ENCODE data around the gene MYNN.

Gene MYNN

GRCh38 chr3:169755488-169755887 lies 17.7 kb upstream of the MYNN start:
- Histone ChIP-seq H3K27me3 (ENCODE audit: low read length) (no peaks in the 10 kb centered on the region), H4K20me1 (ENCODE audit: low read depth, low read length) (no peaks in the 10 kb centered on the region), H3K4me3 (ENCODE audit: insufficient read depth, low read length, poor library complexity, severe bottlenecking) (no peak overlapping the region), H3K27ac (ENCODE audit: low read depth, low read length) (no peak overlapping the region), H3K36me3 (ENCODE audit: low read length) (no peaks in the 10 kb centered on the region), H3K9me3 (ENCODE audit: insufficient read depth, low read length) (no peaks in the 10 kb centered on the region), H2AFZ (ENCODE audit: low read depth, low read length, severe bottlenecking) (no peak overlapping the region), H3K9ac (ENCODE audit: low read length) (no peak overlapping the region), H3K79me2 (ENCODE audit: insufficient read depth, low read length) (no peaks in the 10 kb centered on the region), H3K9me2 (replicated peaks; ENCODE audit: insufficient read depth, low read length) (no peaks in the 10 kb centered on the region), H3F3A (ENCODE audit: insufficient read depth) (no peaks in the 10 kb centered on the region), H3K4me2 (ENCODE audit: low read depth, low read length, poor library complexity, severe bottlenecking) (no peak overlapping the region)
- TF ChIP-seq CTCF (IDR thresholded peaks at IDR 0.05; ENCODE audit: insufficient read depth, low read length, poor library complexity, severe bottlenecking) (no peak), EZH2phosphoT487 (conservative IDR thresholded peaks at IDR 0.05; ENCODE audit: low read length) (no peak)

- H3K27ac ChIP-seq (ENCODE audit: low read depth, low read length), result no peak overlapping the region
- no peak overlapping the region for H3K4me3 ChIP-seq (ENCODE audit: insufficient read depth, low read length, poor library complexity, severe bottlenecking)
- H2AFZ ChIP-seq (ENCODE audit: low read depth, low read length, severe bottlenecking), result no peak overlapping the region
- no peaks in the 10 kb centered on the region for H3K9me2 ChIP-seq (replicated peaks; ENCODE audit: insufficient read depth, low read length)
- no peaks in the 10 kb centered on the region for H3K36me3 ChIP-seq (ENCODE audit: low read length)
- no peaks in the 10 kb centered on the region for H4K20me1 ChIP-seq (ENCODE audit: low read depth, low read length)
- no peaks in the 10 kb centered on the region for H3K27me3 ChIP-seq (ENCODE audit: low read length)
- H3K79me2 ChIP-seq (ENCODE audit: insufficient read depth, low read length), result no peaks in the 10 kb centered on the region
- no peak overlapping the region for H3K9ac ChIP-seq (ENCODE audit: low read length)
- 0 out of 2 replicates have a peak, but pooled peaks cover 3% of the 10 kb centered on the region for H3F3A ChIP-seq (ENCODE audit: insufficient read depth)
- no peak overlapping the region for H3K4me2 ChIP-seq (ENCODE audit: low read depth, low read length, poor library complexity, severe bottlenecking)
- no peaks in the 10 kb centered on the region for H3K9me3 ChIP-seq (ENCODE audit: insufficient read depth, low read length)
- TF ChIP-seq CTCF (IDR thresholded peaks at IDR 0.05; ENCODE audit: insufficient read depth, low read length, poor library complexity, severe bottlenecking) (no peak), EZH2phosphoT487 (conservative IDR thresholded peaks at IDR 0.05; ENCODE audit: low read length) (no peak)
These were observed 14.7 kb upstream of the MYNN start for GRCh38 chr3:169758359-169758994.

GRCh38 chr3:169759256-169759655 lies 13.9 kb upstream of the MYNN start:
- Histone ChIP-seq H3K9me2 (replicated peaks; ENCODE audit: insufficient read depth, low read length) (no peaks in the 10 kb centered on the region), H3K36me3 (ENCODE audit: low read length) (no peaks in the 10 kb centered on the region), H3K9ac (ENCODE audit: low read length) (no peak overlapping the region), H2AFZ (ENCODE audit: low read depth, low read length, severe bottlenecking) (no peak overlapping the region), H3K4me2 (ENCODE audit: low read depth, low read length, poor library complexity, severe bottlenecking) (peak overlapping the region; percentile 1), H3F3A (ENCODE audit: insufficient read depth) (0 out of 2 replicates have a peak, but pooled peaks cover 7% of the 10 kb centered on the region), H3K79me2 (ENCODE audit: insufficient read depth, low read length) (no peaks in the 10 kb centered on the region), H3K9me3 (ENCODE audit: insufficient read depth, low read length) (no peaks in the 10 kb centered on the region), H3K4me3 (ENCODE audit: insufficient read depth, low read length, poor library complexity, severe bottlenecking) (no peak overlapping the region), H3K27me3 (ENCODE audit: low read length) (no peaks in the 10 kb centered on the region), H4K20me1 (ENCODE audit: low read depth, low read length) (no peaks in the 10 kb centered on the region), H3K27ac (ENCODE audit: low read depth, low read length) (no peak overlapping the region)
- TF ChIP-seq EZH2phosphoT487 (conservative IDR thresholded peaks at IDR 0.05; ENCODE audit: low read length) (no peak), CTCF (IDR thresholded peaks at IDR 0.05; ENCODE audit: insufficient read depth, low read length, poor library complexity, severe bottlenecking) (no peak)

Data from SU-DHL-6 (cell line).